Measurements from ENCODE around the gene TCF12.
"Not testable (repeated sequence)": the region's sequence is repeated elsewhere in the genome, so short reads cannot be mapped to it uniquely, and the experiment has no call there.

TCF12 gene

DNA sequence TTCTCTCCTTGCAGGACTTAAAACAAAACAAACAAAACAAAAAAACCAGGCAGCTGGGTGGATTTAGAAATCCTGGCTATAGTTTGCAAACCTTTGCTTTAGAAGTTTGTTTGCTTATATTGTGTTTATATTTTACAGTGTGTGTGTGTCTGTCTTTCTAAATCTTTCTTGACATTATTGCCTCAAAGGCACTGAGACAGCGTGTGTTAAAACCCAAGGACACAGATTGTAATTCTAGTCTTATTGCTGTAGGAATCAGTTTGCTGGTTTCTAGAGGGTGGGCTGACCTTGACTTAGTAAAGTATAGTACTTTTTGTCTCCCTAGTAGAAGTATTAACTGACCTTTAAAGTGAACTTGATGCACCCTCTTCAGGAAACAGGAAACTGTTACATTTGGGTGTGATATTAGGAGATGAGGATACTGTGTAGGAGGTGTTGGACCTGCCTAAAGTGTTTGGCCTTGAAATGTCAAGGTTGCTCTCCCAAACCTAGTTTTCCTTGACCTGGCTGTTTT, 71.0 kb downstream of the TCF12 start:
- no peaks in the 10 kb centered on the region for H3K9me3 Mint-ChIP-seq (ENCODE audit: low read depth)
- peak overlapping the region; percentile 23 for H3K27ac Mint-ChIP-seq
- H3K4me1 Mint-ChIP-seq (ENCODE audit: low read depth): peaks cover 45% of the 10 kb centered on the region
- no peaks in the 10 kb centered on the region for H3K27me3 Mint-ChIP-seq
- H3K36me3 Mint-ChIP-seq: peaks cover 16% of the 10 kb centered on the region
- no peak overlapping the region for H3K4me3 Mint-ChIP-seq

DNA sequence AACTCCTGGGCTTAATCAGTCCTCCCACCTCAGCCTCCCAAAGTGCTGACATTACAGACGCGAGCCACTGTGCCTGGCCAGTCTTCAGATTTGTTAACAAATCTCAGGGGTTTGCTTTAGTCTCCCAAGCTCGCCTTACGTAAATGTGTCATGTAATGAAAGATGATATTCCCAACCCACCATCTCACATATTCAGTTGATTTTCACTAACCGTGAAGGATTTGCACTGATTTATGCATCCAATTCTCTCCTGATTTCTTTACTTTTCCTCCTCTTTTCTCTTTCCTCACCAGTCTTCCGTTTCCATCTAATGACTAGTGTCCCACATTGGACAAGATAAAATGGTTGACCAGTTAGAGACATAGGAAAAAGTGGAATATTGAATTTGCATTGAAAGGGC, 72.6 kb downstream of the TCF12 start:
- H3K4me3 Mint-ChIP-seq: no peak overlapping the region
- H3K4me1 Mint-ChIP-seq (ENCODE audit: low read depth): peaks cover 34% of the 10 kb centered on the region
- H3K36me3 Mint-ChIP-seq: peaks cover 17% of the 10 kb centered on the region
- no peaks in the 10 kb centered on the region for H3K27me3 Mint-ChIP-seq
- H3K9me3 Mint-ChIP-seq (ENCODE audit: low read depth): no peaks in the 10 kb centered on the region
- H3K27ac Mint-ChIP-seq: no peak overlapping the region

DNA sequence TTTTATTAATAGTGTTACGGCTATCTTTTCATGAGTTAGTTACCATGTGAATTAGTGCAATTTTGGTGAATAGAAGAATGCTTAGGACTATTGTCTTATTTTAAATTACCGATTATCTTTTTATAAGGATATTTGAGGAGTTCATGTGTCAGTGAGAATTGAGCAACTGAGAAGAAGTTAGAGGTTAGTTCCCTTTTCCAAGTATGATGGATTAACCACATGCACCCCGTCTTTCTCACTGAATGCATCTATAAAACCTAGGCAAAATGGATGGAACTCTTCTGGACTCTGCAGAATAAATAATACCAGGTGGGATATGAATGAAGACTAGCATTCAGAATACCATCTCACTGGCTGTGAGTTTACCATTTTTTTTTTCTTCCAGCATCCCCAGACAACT, 74.3 kb downstream of the TCF12 start:
- H3K27me3 Mint-ChIP-seq: no peaks in the 10 kb centered on the region
- peaks cover 24% of the 10 kb centered on the region for H3K36me3 Mint-ChIP-seq
- H3K4me1 Mint-ChIP-seq (ENCODE audit: low read depth): peaks cover 28% of the 10 kb centered on the region
- H3K4me3 Mint-ChIP-seq: no peak overlapping the region
- no peak overlapping the region for H3K27ac Mint-ChIP-seq
- no peaks in the 10 kb centered on the region for H3K9me3 Mint-ChIP-seq (ENCODE audit: low read depth)

DNA sequence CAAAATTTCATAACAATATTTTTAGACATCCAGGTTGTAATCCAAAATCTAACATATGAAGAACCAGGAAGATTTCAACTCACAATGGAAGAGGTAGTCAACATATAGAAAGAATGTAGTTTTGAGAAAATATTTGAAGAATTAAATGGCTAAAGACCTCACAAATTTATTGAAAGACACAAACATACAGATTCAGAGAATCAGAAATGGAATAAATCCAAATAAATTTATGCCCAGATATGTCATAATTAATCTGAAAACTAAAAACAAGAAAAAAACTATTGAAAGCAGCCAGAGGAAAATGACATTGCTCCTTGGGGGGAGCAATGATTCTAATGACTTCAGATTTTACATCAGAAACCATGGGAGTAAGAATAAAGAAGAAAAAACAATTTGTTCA, 75.8 kb downstream of the TCF12 start:
- H3K4me1 Mint-ChIP-seq (ENCODE audit: low read depth): peaks cover 18% of the 10 kb centered on the region
- H3K27ac Mint-ChIP-seq: no peak overlapping the region
- H3K27me3 Mint-ChIP-seq: no peaks in the 10 kb centered on the region
- H3K4me3 Mint-ChIP-seq: no peak overlapping the region
- H3K36me3 Mint-ChIP-seq: peaks cover 24% of the 10 kb centered on the region
- H3K9me3 Mint-ChIP-seq (ENCODE audit: low read depth): no peaks in the 10 kb centered on the region

DNA sequence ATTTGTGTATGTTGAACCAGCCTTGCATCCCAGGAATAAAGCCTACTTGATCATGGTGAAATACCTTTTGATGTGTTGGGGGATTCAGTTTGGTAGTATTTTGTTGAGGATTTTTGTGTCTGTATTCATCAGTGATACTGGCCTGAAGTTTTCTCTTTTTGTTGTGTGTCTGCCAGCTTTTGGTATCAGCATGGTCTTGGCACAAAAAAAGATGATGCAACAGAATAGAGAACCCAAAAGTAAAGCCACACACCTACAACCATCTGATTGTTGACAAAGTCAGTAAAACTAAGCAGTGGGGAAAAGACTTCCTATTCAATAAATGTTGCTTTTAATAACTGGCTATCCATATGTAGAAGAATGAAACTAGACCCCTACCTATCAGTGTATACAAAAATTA, 77.6 kb downstream of the TCF12 start:
- H3K4me3 Mint-ChIP-seq: no peak overlapping the region
- peaks cover 24% of the 10 kb centered on the region for H3K36me3 Mint-ChIP-seq
- no peak overlapping the region for H3K27ac Mint-ChIP-seq
- H3K4me1 Mint-ChIP-seq (ENCODE audit: low read depth): peaks cover 7% of the 10 kb centered on the region
- H3K27me3 Mint-ChIP-seq: no peaks in the 10 kb centered on the region
- no peaks in the 10 kb centered on the region for H3K9me3 Mint-ChIP-seq (ENCODE audit: low read depth)

DNA sequence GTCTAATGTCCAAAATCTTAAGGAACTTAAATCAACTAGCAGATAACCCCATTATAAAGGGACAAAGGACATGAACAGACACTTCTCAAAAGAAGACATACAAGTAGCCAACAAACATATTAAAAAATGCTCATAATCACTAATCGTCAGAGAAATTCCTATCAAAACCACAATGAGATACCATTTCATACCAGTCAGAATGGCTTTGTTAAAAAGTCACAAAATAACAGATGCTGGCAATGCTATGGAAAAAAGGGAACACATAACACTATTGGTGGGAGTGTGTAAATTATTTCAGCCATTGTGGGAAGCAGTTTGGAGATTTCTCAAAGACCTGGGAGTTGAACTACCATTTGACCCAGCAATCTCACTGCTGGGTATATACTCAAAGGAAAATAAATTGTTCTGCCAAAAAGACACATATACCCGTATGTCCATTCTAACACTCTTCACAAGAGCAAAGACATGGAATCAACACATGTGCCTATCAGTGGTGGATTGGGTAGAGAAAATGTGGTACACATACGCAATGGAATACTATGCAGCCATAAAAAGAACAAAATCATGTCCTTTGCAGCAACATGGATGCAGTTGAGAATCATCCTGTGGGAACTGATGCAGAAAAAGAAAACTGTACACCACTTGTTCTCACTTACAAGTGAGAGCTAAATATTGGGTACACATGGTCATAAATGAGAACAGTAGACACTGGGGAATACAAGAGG, 78.5 kb downstream of the TCF12 start:
- no peaks in the 10 kb centered on the region for H3K9me3 Mint-ChIP-seq (ENCODE audit: low read depth)
- H3K27ac Mint-ChIP-seq: no peak overlapping the region
- peaks cover 7% of the 10 kb centered on the region for H3K4me1 Mint-ChIP-seq (ENCODE audit: low read depth)
- H3K27me3 Mint-ChIP-seq: no peaks in the 10 kb centered on the region
- no peak overlapping the region for H3K4me3 Mint-ChIP-seq
- H3K36me3 Mint-ChIP-seq: peaks cover 30% of the 10 kb centered on the region

DNA sequence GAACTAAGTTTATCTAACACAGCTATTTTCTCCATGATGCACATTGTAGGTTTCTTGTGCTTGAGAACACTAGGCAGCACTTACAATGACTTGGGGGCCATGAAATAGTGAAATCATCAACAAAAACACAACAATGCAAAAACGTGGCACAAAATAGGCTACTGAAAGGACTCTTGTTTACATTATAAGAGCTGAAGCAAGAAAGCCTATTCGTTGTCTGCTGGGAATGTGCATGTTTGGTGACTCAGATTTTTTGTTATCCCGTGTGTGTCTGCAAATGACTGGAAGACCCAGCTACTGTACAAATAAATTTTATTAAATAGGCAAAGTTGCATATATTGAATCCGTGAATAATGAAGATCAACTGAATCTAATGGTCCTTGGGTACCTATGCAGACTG, 85.0 kb downstream of the TCF12 start:
- H3K9me3 Mint-ChIP-seq (ENCODE audit: low read depth): no peaks in the 10 kb centered on the region
- peaks cover 35% of the 10 kb centered on the region for H3K4me1 Mint-ChIP-seq (ENCODE audit: low read depth)
- no peak overlapping the region for H3K4me3 Mint-ChIP-seq
- H3K27me3 Mint-ChIP-seq: no peaks in the 10 kb centered on the region
- H3K36me3 Mint-ChIP-seq: peaks cover 12% of the 10 kb centered on the region
- H3K27ac Mint-ChIP-seq: no peak overlapping the region

DNA sequence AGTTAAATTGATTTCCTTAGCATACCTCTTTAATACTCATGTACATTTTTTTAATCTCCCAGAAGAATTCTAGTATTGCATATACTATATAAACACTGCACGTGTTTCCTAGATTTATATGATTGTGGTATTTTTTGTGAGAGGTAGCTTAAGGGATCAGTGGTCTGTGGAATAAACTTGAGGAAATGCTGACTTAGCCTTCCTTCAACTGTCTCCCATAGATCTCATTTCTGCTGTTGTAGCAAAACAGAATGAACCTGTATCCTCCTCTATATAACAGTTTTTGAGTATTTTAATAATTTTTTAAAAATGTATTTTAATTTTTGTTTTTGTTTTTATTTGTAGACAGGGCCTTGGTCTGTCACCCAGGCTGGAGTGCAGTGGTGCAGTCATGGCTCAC, 86.8 kb downstream of the TCF12 start:
- Mint-ChIP-seq H3K4me3 (no peak overlapping the region), H3K4me1 (ENCODE audit: low read depth) (peaks cover 38% of the 10 kb centered on the region)

DNA sequence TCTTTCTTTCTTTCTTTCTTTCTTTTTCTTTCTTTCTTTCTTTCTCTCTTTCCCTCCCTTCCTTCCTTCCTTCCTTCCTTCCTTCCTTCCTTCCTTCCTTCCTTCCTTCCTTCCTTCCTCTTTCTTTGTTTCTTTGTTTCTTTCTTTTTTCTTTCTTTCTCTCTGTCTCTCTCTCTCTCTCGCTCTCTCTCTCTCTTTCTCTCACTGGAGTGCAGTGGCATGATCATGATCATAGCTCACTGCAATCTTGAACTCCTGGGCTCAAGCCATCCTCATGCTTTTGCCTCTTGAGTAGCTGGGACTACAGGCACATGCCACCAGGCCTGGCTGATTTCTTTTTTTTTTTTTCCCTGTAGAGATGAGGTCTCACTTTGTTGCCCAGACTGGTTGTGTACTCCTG, 89.4 kb downstream of the TCF12 start:
- H3K4me3 Mint-ChIP-seq; H3K27ac Mint-ChIP-seq; H3K36me3 Mint-ChIP-seq; H3K27me3 Mint-ChIP-seq; H3K9me3 Mint-ChIP-seq (ENCODE audit: low read depth): not testable (repeated sequence)
- H3K4me1 Mint-ChIP-seq (ENCODE audit: low read depth): peaks cover 42% of the 10 kb centered on the region

More for the DNA sequence above, 86.8 kb downstream of the TCF12 start:
- H3K9me3 Mint-ChIP-seq (ENCODE audit: low read depth): no peaks in the 10 kb centered on the region
- no peaks in the 10 kb centered on the region for H3K27me3 Mint-ChIP-seq
- no peak overlapping the region for H3K27ac Mint-ChIP-seq
- H3K36me3 Mint-ChIP-seq: peaks cover 12% of the 10 kb centered on the region

DNA sequence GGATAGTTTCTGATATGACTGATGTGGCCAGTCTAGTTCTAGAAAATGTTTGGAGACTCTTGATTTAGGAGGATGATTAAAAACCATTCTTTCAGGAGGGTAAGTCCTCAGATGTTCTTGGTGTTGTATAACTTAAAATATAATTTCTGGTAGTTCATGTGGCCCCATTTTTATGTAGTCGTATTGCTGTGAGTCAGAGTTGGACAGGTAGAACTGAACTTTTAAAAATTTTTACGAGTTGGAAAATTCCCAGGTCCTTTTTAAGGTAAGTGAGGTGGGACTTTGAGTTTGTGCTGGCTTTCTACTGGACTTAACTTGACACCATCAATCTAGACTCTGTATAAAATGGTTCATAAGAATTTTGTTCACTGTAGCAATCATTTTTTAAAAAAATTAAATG, 92.3 kb downstream of the TCF12 start:
- H3K27ac Mint-ChIP-seq: no peak overlapping the region
- H3K4me1 Mint-ChIP-seq (ENCODE audit: low read depth): peaks cover 41% of the 10 kb centered on the region
- no peak overlapping the region for H3K4me3 Mint-ChIP-seq

DNA sequence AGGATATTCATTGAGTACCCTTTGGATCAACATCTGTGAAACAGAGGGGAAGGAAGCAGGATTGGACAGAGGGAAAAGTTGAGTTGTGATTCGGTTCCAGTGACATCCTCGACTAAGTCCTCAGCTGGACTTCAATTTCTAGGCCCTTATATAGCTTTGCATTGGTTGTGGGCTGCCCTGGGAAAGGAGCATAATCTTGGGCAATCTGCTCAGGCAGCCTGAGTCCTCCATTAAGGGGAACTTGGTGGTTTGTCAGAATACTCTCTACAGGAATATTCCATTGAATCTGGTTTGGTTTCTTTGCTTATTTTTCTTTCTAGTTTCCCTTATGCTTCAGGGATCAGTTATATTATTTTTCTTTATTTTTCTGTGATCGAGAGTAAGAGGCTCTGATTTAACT, 94.1 kb downstream of the TCF12 start:
- Mint-ChIP-seq H3K36me3 (peaks cover 4% of the 10 kb centered on the region), H3K27ac (no peak overlapping the region), H3K27me3 (no peaks in the 10 kb centered on the region), H3K4me3 (no peak overlapping the region), H3K9me3 (ENCODE audit: low read depth) (no peaks in the 10 kb centered on the region), H3K4me1 (ENCODE audit: low read depth) (peaks cover 40% of the 10 kb centered on the region)

More for the DNA sequence above, 92.3 kb downstream of the TCF12 start:
- Mint-ChIP-seq H3K36me3 (peaks cover 4% of the 10 kb centered on the region), H3K27me3 (no peaks in the 10 kb centered on the region), H3K9me3 (ENCODE audit: low read depth) (no peaks in the 10 kb centered on the region)

DNA sequence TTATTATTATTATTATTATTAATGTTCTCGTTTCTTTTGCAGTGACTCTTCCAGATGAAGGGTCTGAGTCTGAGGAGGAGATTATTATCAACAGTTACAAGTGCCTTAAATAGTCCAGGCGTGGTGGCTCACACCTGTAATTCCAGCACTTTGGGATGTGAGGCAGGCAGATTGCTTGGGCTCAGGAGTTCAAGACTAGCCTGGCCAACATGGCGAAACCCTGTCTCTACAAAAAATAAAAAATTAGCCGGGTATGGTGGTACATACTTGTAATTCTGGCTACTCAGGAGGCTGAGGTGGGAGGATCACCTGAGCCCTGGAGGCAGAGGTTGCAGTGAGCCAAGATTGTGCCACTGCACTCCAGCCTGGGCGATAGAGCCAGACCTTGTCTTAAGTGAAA, 96.5 kb downstream of the TCF12 start:
- Mint-ChIP-seq H3K36me3 (peaks cover 15% of the 10 kb centered on the region), H3K4me1 (ENCODE audit: low read depth) (peaks cover 47% of the 10 kb centered on the region)
- not testable (repeated sequence) for H3K27ac Mint-ChIP-seq; H3K4me3 Mint-ChIP-seq; H3K9me3 Mint-ChIP-seq (ENCODE audit: low read depth); H3K27me3 Mint-ChIP-seq

DNA sequence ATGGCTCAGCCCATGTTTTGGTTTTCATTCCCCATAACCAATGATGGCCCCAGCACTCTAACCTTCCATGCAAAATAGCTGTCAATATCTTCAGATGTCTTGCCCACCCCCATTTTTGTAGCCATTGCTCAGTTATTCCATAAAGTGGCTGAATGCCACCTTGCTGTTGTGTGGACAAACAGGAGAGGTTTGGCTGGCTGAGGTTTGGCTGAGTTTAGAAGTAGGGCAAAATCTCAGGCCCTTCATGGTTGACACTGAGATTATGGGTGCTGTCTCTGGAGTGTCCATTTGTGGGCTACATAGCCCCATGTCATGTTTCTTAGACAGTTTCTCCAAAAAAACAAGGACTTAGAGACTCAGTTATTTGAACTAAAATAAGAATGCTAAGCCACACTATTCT, 96.9 kb downstream of the TCF12 start:
- Mint-ChIP-seq H3K27me3 (no peaks in the 10 kb centered on the region), H3K27ac (no peak overlapping the region), H3K9me3 (ENCODE audit: low read depth) (no peaks in the 10 kb centered on the region), H3K36me3 (peaks cover 17% of the 10 kb centered on the region), H3K4me1 (ENCODE audit: low read depth) (peaks cover 48% of the 10 kb centered on the region), H3K4me3 (no peak overlapping the region)

DNA sequence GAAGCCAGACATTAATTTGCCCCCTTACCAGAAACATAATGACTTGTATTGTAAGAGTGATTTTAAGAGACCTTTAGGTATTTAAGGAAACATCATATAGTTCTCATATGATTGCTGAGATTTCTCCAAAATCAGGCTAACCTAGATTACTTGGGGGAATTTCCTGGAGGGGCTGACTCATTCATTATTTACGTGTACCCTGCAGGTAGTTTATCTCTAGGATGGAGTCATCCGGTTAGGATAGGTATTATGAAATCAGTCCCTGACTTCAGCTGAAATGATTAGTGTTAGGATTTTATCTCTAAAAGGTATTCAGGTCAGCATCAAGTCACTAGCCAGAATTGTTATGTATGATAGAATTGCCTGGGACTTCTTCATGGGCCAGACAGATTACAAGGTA, 97.5 kb downstream of the TCF12 start:
- Mint-ChIP-seq H3K4me3 (no peak overlapping the region), H3K27ac (no peak overlapping the region), H3K9me3 (ENCODE audit: low read depth) (no peaks in the 10 kb centered on the region), H3K36me3 (peaks cover 17% of the 10 kb centered on the region), H3K4me1 (ENCODE audit: low read depth) (peaks cover 47% of the 10 kb centered on the region), H3K27me3 (no peaks in the 10 kb centered on the region)

DNA sequence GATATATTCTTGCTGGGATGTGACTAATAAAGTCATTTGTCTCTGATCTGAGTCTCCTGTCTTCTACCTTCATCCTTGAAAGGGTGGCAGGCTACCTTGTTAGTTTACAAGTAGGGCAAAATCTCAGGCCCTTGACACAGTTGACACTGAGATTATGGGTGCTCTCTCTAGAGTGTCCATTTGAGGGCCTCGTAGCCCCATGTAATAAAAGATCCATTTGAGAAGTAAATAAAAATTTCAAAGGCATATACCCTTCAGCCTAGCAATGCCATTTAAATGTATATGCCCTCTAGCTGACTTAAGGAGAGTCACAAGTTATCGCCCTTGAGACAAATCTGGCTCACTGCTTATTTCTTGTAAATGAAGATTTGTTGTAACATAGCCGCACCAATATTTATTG, 98.6 kb downstream of the TCF12 start:
- no peaks in the 10 kb centered on the region for H3K27me3 Mint-ChIP-seq
- no peak overlapping the region for H3K4me3 Mint-ChIP-seq
- H3K4me1 Mint-ChIP-seq (ENCODE audit: low read depth): peaks cover 45% of the 10 kb centered on the region
- no peak overlapping the region for H3K27ac Mint-ChIP-seq
- no peaks in the 10 kb centered on the region for H3K9me3 Mint-ChIP-seq (ENCODE audit: low read depth)
- peaks cover 17% of the 10 kb centered on the region for H3K36me3 Mint-ChIP-seq

DNA sequence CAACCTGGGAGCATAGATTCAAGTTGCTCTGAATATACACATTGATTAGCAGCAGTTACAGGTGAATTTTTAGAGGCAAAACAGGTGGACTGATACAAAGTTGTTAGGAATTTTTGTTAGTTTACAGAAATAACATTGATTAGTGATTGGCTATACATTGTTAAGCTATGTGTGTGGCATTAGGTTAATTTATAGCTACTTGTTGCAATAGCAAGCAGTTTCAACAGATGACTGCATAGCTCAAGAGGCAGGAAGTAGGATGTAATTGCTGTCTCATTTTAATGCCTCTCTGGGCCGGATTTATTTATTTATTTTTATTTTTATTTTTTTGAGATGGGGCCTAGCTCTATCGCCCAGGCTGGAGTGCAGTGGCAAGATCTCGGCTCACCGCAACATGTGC, 99.7 kb downstream of the TCF12 start:
- Mint-ChIP-seq H3K4me3 (no peak overlapping the region), H3K27me3 (no peaks in the 10 kb centered on the region), H3K9me3 (ENCODE audit: low read depth) (no peaks in the 10 kb centered on the region), H3K27ac (no peak overlapping the region), H3K4me1 (ENCODE audit: low read depth) (peaks cover 56% of the 10 kb centered on the region), H3K36me3 (peaks cover 19% of the 10 kb centered on the region)

Data from activated naive CD8-positive, alpha-beta T cell (primary cell).